HG02884 (cell line): ENCODE data around the gene ATF3.
"Not testable (repeated sequence)": the region's sequence is repeated elsewhere in the genome, so short reads cannot be mapped to it uniquely, and the experiment has no call there.

ENCODE experiments used
- ATAC-seq: cut with Tn5 transposase; IDR thresholded peaks from one replicate; pipeline ENCODE4 v1.9.1; 2021; ENCODE audit warnings: mild to moderate bottlenecking, moderate library complexity; ENCODE audit not compliant: unreplicated experiment

ATF3 gene

DNA sequence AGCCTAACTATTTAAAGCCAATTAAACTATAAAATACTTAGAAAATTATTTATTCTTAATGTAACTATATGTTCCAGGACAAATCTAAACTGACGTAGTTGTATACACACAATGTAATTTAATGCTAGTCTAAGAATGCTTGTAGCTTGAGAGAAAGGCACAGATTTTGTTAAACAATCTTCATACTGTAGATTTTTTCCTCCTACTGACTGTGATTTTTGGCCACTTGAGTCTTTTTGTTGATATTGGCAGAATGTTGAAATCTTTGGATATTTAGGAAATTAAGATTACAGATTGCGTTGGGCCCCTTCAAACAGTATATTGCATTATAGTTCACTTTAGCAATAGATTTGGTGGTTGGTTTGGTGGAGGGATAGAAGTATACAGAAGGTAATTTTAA is 40.5 kb downstream of the ATF3 start:
- ATAC-seq, result no peak

DNA sequence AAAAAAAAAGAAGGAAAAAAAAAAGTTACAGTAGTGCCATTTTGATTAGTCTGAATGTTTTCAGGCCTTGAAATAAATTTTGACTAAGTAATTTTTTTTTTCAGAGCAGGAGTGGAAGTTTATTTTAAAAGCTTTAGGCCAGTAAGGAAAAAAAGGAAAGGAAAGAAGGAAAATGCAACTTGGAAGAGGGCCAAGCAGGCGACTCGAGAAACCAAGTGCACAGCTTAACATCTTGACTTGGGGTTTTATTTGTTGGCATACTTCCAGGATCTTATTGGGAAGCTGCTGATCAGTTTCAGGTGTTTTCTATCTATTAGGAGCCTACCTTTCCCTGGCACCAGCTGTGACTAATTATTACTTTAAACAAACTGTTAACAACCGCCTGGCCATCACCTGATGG is 41.7 kb downstream of the ATF3 start:
- ATAC-seq, result no peak

DNA sequence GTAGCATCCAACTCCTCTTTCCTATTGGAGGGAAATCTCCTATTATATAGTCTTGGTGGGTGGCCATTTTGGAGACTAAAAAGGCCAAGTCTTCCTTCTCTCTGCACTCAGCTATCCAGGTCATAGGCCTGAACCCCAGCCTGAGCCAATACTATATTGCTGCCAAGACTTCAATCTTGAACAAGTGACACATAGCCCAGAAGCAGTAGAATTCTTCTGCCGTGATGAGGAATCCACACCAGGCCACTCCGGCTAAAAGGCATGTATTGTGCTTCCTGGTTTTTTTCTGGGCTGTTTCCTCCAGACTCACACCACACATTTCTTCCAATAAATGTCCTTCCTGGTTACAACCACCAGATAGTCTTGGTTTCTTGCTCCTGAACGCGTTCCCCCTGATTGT is 43.0 kb downstream of the ATF3 start:
- no peak for ATAC-seq

DNA sequence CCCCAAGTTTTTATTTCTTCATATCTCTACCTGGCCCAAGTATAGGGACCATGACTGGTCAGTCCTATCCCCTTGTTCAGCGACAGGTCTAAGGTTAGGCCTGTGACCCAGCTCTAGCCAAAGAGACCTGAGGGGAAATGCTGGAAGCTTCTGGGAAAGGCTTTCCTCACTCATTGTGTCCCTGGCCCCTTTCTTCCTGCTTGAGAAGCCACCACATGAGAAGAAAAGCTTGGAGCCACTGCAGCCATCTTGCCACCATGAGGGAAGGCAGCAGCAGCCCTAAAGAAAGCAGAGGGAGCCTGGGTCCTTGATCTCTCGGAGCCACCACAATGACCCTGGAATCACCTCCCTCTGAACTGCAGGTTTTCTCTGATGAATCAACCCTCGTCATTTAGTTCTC is 43.4 kb downstream of the ATF3 start:
- ATAC-seq, result no peak

DNA sequence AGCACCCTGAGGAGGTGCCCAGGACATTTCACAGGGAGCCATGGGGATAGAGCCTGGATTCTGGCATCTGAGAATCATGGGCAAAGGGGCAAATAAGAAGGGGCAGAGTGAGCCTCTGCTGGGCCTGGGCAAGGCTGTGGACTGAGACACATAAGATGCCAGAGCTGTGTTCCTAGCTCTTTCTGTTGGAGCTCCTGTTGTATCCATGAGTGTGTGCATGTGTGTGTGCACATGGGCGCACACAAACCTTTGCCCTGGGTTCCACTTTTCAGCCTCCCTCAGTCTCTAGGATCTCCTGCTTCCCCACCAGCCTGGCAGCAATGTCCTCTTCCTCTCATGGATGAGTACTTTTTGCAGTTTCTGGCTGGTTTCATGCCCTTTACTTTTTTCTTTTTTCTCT is 44.0 kb downstream of the ATF3 start:
- ATAC-seq, result no peak

DNA sequence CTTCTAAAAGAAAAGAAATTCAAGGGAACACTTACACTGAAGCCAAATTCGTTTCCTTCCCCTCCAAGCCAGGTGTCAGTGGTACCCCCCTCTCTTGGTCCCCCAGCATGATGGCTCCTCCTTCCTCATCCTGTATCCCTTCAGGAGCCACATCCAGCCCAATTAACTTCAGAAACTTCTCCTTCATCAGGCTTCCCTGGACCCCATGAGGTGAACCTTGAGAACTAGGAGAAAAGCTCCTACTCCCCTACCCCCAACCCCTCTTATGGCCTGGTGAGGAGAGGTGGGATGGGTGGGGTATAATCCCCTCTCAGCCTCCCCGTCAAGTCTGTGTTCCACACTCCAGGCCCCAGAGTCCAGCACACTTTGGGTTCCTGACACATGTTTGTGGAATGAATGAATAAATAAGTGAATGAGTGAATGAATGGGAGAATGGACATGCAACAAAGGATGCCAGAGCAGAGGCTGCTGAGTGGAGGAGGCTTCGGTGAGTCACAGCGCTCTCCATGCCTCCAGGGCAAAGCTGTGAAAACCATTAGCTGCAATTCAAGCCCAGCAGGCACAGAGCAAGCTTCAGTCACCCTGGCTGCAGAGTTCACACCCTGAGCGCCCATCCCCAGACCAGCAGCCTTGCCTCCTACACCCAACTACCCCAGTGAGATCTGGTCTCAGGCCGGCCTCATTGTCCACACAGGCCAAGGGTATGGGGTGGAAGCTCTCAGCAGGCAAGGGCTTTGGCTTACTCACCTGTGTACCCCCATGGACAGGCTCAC is 47.3 kb downstream of the ATF3 start:
- no peak for ATAC-seq

DNA sequence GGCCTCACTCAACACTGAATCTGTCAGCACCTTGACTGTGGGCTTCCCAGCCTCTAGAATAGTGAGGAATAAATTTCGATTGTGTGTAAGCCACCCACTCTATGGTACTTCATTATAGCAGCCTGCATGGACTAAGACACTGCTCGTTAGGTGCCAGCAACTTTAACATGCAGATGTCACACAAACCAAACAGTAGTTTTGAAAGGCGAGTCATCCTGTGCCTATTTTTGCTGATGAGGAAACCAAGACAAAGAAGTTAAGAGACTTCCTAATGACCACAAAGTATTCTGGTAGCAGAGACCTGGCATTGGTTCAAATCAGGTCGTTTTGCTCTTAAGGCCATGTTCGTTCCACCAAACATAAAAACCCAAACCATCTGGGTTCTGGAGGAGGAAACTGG is 48.2 kb downstream of the ATF3 start:
- no peak for ATAC-seq

DNA sequence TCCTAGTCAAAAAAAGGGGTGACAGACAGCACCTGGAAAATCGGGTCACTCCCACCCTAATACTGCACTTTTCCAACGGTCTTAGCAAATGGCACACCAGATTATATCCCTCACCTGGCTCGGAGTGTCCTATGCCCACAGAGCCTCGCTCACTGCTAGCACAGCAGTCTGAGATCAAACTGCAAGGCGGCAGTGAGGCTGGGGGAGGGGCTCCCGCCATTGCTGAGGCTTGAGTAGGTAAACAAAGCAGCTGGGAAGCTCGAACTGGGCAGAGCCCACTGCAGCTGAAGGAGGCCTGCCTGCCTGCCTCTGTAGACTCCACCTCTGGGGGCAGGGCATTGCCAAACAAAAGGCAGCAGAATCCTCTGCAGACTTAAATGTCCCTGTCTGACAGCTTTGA is 49.7 kb downstream of the ATF3 start:
- ATAC-seq, result not testable (repeated sequence)

DNA sequence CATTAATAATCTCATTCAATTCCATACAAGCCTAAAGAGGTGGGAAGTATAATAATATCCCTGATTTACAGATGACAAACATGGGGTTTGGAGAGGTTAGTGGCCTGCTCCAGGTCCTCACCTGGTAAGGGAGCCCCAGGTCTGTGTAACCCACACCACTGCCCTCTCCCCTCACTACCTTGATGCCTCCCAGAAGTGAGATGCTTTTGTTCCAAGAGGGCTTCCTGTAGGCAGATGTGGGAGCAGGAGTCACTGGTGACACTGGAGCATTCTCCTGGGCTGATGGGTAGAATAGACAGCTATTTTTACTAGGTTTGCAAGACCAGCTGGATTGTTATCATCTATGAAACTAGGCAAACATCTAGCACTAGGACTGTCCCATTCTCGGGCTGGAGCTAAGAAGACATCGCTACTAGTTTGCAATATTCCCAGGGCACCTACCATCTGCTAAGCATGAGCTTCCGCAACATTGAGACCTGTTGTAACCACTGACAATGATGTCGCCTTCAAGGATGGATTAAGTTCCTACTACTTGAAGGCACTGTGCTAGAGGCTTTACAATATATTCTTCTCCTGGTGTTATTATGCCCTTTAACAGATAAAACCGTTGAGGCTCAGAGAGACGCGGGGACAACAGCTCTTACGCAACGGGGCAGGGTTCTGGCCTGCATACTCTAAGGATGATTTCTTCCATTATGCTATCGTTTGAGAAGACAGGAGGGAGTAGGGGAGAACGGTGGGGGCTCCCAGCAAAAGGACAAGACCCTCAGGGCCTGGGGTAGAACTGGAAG is 56.0 kb downstream of the ATF3 start:
- ATAC-seq, result no peak

DNA sequence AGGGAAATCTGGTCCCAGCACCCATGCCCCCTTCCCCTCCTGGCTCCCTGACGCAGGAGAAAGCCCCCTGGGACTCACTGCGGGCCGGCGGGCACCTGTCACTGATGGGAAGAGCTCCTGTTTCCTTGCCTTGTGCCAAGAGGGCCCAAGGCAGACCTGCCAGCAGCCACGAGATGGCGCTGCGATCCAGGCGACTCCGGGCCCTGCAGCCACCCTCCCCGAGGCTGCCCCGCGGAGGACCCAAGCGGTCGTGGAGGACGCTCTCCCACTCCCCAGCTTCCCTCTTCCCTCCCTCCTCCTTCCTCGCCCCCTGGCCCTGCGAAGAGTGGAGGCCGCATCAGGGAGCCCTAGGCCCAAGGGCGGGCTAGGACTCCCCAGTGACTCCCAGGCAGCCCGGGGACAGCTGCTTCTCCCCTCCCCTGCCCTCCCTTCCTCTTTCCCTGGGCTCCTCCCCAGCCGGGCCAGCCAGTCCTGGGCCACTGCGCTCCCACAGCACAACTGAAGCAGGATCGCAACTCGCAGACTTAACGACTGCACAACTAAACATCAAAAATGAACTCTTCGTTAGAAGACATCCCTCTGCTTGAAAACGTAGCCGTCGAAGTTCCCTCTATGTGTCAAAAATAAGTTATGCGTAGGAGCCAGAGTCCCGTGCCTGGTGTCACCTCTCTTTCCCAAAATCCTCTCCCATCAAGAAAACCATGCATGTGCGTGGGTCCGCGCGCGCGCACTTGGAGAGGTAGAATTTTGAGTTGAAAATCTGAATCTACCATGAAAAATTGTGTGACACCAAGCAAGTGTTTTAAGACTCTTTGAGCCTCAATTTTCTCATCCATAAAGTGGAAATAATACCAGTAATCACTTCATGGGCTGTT is 56.9 kb downstream of the ATF3 start:
- peak; percentile 92 for ATAC-seq

DNA sequence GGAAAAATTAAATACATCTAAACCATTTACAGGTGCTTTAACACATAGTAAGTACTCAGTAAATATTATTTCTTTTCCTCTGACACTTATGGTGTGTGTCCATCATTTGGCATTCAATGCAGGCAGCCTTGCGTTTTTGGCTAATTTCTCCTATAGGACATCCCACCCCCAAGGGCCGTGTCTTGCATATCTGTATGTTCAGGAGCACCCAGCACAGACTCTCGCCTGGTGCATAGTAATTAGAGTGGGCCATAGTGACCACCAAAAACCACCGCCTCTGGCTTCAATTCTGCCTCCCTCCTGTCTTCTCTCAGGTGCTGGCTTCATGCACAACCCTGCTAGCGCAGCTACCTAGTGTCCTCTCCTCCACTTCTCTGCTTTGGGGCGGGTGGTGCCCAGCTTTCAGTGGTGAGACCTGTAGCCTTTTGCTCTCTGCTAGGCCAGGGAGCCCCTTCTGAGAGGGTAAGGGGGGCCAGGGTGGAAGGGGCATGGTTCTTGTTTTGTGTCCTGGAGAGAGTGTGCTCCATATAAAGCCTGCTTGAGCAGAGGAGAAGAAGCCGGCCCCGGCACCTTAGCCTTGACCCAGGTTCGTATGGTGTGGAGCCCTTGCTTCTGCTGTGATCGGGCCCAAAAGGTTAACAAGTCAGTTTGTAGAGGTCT is 57.7 kb downstream of the ATF3 start:
- ATAC-seq, result no peak

DNA sequence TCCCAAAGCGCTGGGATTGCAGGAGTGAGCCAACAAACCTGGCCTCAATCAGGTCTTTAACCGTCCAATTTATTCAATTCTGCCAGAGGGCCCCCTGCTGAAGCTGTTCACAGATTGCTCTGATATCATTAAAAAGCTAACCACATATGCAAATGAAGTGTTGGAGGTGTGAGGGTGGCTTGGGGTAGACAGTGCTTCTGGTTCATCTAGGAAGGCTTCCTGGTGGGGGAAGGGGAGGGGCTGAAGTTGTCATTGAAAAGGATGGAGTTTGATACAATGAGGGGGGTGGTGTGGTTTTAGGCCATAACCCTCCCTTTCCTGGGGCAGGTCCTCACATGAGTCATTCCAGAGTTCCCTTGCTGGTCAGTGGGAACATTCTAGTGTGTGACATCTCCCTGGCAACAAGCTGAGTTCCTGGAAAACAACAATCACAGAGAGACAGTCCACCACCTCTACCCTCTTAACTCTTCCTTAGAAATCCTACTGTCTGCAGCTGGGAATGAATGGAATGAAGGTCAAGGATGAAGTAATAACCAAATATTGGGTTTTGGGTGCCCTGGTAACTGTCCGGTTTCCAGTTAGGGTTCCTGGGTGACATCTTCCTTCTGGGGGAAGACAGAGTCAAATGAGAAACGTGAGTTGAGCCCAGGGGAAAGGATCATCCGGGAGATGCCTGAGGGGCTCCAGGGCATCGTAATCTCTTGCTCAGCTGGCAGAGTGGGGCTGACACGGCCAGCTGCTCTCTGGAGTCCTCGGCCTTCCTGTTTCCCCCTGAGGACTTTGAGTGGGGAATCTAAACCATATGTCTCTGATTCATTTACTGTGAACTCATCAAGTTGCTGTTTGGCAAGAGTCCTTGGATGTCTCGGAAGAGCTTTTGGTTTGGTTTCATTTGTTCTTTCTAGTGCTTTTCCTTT is 58.9 kb downstream of the ATF3 start:
- ATAC-seq, result no peak

DNA sequence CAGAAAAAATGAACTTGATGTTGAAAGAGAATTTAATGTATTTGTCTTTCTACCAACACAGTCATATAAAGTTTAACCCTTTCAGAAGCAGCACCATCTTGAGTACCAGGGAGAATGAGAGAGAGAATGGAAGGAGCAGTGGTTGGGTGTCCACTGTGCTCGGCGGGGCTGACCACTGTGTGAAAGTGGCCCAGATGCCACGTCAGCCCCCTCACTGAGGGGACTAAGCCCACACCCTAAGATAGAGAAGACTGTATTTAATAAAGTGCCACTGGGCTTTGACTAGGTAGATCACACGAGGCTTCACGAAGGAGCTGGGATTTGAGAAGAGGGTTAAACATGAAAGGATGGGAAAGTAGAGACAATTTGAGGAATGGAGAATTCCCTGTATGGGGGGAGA is 59.9 kb downstream of the ATF3 start:
- ATAC-seq, result no peak

DNA sequence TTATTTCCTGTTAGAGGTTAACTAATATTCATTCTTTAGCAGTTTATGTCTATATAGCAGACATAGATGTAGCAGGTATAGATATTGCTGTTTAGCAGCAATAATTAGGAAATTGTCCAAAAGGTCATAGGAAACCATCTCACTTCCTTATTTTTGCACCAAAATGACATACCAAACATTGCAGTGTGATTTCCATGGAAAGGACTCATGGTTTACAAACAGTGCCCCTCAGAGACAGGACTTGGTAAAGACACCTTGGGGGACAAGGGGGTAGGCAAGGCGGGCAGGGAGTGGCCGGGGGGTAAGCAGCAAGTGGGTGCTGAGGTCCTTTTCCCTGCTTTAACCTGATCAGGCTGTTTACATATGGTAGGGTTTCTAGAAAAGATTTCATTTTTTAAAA is 60.5 kb downstream of the ATF3 start:
- ATAC-seq, result no peak

DNA sequence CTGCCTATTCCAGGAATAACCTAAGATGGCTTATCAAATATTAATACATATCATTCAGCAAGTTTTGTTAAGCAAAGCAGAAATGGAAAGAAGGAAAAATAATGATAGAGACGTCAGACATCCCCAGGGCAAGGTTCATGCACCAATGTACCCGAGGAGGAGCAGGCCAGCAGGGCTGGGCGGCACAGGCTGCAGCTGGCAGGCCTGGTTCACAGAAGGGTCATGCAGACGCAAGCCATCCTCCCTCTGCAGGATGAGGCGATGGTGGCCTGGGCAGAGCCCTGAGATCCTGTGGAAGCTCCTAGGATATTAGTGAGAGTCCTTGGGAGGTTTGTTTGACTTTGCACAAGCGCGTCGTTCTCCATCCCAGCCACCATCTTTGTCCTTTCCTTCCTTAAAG is 61.0 kb downstream of the ATF3 start:
- no peak for ATAC-seq

DNA sequence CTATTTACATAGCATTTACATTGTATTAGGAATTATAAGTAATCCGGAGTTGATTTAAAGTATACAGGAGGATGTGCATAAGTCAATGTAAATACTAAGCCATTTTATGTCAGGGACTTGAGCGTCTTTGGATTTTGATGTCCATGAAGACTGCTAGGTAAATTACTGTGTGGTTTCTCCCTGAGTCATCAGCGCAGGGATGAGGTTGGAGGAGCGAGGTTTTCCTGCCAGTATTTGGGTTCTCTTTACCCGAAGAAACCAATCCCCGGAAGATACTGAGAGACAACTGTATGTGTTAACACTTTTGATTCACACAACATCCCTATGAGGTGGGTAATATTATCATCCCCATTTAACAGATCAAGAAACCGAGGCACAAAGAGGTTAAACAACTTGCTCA is 61.7 kb downstream of the ATF3 start:
- no peak for ATAC-seq
